ENCODE data around the gene KRTAP11-1.

The KRTAP11-1 gene

GRCh38 chr21:30900881-30901280 lies 19.5 kb upstream of the KRTAP11-1 start:
- Histone ChIP-seq H4K8ac (ENCODE audit: low read length) (no peak overlapping the region), H3K4me2 (ENCODE audit: low read length, poor library complexity, severe bottlenecking) (no peak overlapping the region), H3K9ac (ENCODE audit: low read length) (no peak overlapping the region), H2BK15ac (ENCODE audit: low read depth, poor library complexity, severe bottlenecking) (no peak overlapping the region), H2BK120ac (ENCODE audit: low read depth, low read length) (no peak overlapping the region), H3K79me1 (replicated peaks; ENCODE audit: low read length, poor library complexity, severe bottlenecking) (no peaks in the 10 kb centered on the region), H3K36me3 (ENCODE audit: control insufficient read depth in 1 of 2, insufficient read depth in 2 of 2, low read depth in 1 of 2, low read length in 2 of 2) (no peaks in the 10 kb centered on the region), H2AFZ (ENCODE audit: low read depth, low read length) (no peak overlapping the region), H3K18ac (ENCODE audit: low read depth in 1 of 2, low read length in 2 of 2) (no peak overlapping the region), H2AK5ac (ENCODE audit: low read length, severe bottlenecking) (no peak overlapping the region), H3K4ac (ENCODE audit: low read depth in 1 of 2, low read length in 2 of 2) (no peak overlapping the region), H3K27me3 (ENCODE audit: control insufficient read depth in 1 of 2, insufficient read depth in 1 of 2, low read length in 2 of 2) (no peaks in the 10 kb centered on the region), H3K4me3 (ENCODE audit: insufficient read depth in 1 of 2, low read depth in 1 of 2, low read length in 2 of 2) (no peak overlapping the region), H2BK5ac (ENCODE audit: low read depth, low read length, poor library complexity, severe bottlenecking) (no peak overlapping the region), H4K91ac (ENCODE audit: low read length) (no peak overlapping the region), H3K14ac (ENCODE audit: low read length in 2 of 2) (no peak overlapping the region), H3K9me3 (ENCODE audit: control insufficient read depth, low read length) (no peaks in the 10 kb centered on the region), H3K23ac (ENCODE audit: low read length in 2 of 2) (no peak overlapping the region), H3K4me1 (ENCODE audit: control insufficient read depth, insufficient read depth, low read depth, low read length) (no peaks in the 10 kb centered on the region), H3K27ac (ENCODE audit: low read length, poor library complexity, severe bottlenecking) (no peak overlapping the region), H2BK12ac (ENCODE audit: low read length in 2 of 2) (no peak overlapping the region)
- DNase-seq, result no peak
- WGBS, result 26% methylated on average over 2 of the region's 4 CpGs

GRCh38 chr21:30882866-30883597 lies 1.7 kb upstream of the KRTAP11-1 start:
- no peak overlapping the region for H2AFZ ChIP-seq (ENCODE audit: low read depth, low read length)
- H2BK5ac ChIP-seq (ENCODE audit: low read depth, low read length, poor library complexity, severe bottlenecking), result no peak overlapping the region
- H3K36me3 ChIP-seq (ENCODE audit: control insufficient read depth in 1 of 2, insufficient read depth in 2 of 2, low read depth in 1 of 2, low read length in 2 of 2), result no peaks in the 10 kb centered on the region
- DNase-seq, result no peak
- H4K91ac ChIP-seq (ENCODE audit: low read length), result no peak overlapping the region
- no peak overlapping the region for H3K27ac ChIP-seq (ENCODE audit: low read length, poor library complexity, severe bottlenecking)
- no peak overlapping the region for H3K4me2 ChIP-seq (ENCODE audit: low read length, poor library complexity, severe bottlenecking)
- H3K4ac ChIP-seq (ENCODE audit: low read depth in 1 of 2, low read length in 2 of 2), result no peak overlapping the region
- H3K4me1 ChIP-seq (ENCODE audit: control insufficient read depth, insufficient read depth, low read depth, low read length), result no peaks in the 10 kb centered on the region
- no peak overlapping the region for H3K4me3 ChIP-seq (ENCODE audit: insufficient read depth in 1 of 2, low read depth in 1 of 2, low read length in 2 of 2)
- H4K8ac ChIP-seq (ENCODE audit: low read length), result no peak overlapping the region
- no peaks in the 10 kb centered on the region for H3K9me3 ChIP-seq (ENCODE audit: control insufficient read depth, low read length)
- no peaks in the 10 kb centered on the region for H3K79me1 ChIP-seq (replicated peaks; ENCODE audit: low read length, poor library complexity, severe bottlenecking)
- no peak overlapping the region for H3K14ac ChIP-seq (ENCODE audit: low read length in 2 of 2)
- no peak overlapping the region for H3K23ac ChIP-seq (ENCODE audit: low read length in 2 of 2)
- H2BK15ac ChIP-seq (ENCODE audit: low read depth, poor library complexity, severe bottlenecking), result no peak overlapping the region
- no peak overlapping the region for H2AK5ac ChIP-seq (ENCODE audit: low read length, severe bottlenecking)
- H3K18ac ChIP-seq (ENCODE audit: low read depth in 1 of 2, low read length in 2 of 2), result no peak overlapping the region
- H2BK12ac ChIP-seq (ENCODE audit: low read length in 2 of 2), result no peak overlapping the region
- 92% methylated on average over 5 of the region's 8 CpGs for WGBS
- H2BK120ac ChIP-seq (ENCODE audit: low read depth, low read length), result no peak overlapping the region
- H3K27me3 ChIP-seq (ENCODE audit: control insufficient read depth in 1 of 2, insufficient read depth in 1 of 2, low read length in 2 of 2), result no peaks in the 10 kb centered on the region
- H3K9ac ChIP-seq (ENCODE audit: low read length), result no peak overlapping the region

GRCh38 chr21:30880914-30881313 lies 466 bp downstream of the KRTAP11-1 start:
- no peaks in the 10 kb centered on the region for H3K4me1 ChIP-seq (ENCODE audit: control insufficient read depth, insufficient read depth, low read depth, low read length)
- WGBS, result 78% methylated on average over 12 of the region's 12 CpGs
- H3K9ac ChIP-seq (ENCODE audit: low read length), result no peak overlapping the region
- H3K79me1 ChIP-seq (replicated peaks; ENCODE audit: low read length, poor library complexity, severe bottlenecking), result no peaks in the 10 kb centered on the region
- no peak overlapping the region for H4K8ac ChIP-seq (ENCODE audit: low read length)
- no peak overlapping the region for H3K4me2 ChIP-seq (ENCODE audit: low read length, poor library complexity, severe bottlenecking)
- no peak overlapping the region for H4K91ac ChIP-seq (ENCODE audit: low read length)
- no peaks in the 10 kb centered on the region for H3K9me3 ChIP-seq (ENCODE audit: control insufficient read depth, low read length)
- no peak overlapping the region for H2BK15ac ChIP-seq (ENCODE audit: low read depth, poor library complexity, severe bottlenecking)
- H3K14ac ChIP-seq (ENCODE audit: low read length in 2 of 2), result no peak overlapping the region
- H2AFZ ChIP-seq (ENCODE audit: low read depth, low read length), result no peak overlapping the region
- DNase-seq, result no peak
- no peak overlapping the region for H3K4ac ChIP-seq (ENCODE audit: low read depth in 1 of 2, low read length in 2 of 2)
- no peak overlapping the region for H2BK12ac ChIP-seq (ENCODE audit: low read length in 2 of 2)
- no peak overlapping the region for H3K4me3 ChIP-seq (ENCODE audit: insufficient read depth in 1 of 2, low read depth in 1 of 2, low read length in 2 of 2)
- no peak overlapping the region for H2AK5ac ChIP-seq (ENCODE audit: low read length, severe bottlenecking)
- H2BK5ac ChIP-seq (ENCODE audit: low read depth, low read length, poor library complexity, severe bottlenecking), result no peak overlapping the region
- H3K27me3 ChIP-seq (ENCODE audit: control insufficient read depth in 1 of 2, insufficient read depth in 1 of 2, low read length in 2 of 2), result no peaks in the 10 kb centered on the region
- H2BK120ac ChIP-seq (ENCODE audit: low read depth, low read length), result no peak overlapping the region
- no peak overlapping the region for H3K27ac ChIP-seq (ENCODE audit: low read length, poor library complexity, severe bottlenecking)
- H3K18ac ChIP-seq (ENCODE audit: low read depth in 1 of 2, low read length in 2 of 2), result no peak overlapping the region
- H3K36me3 ChIP-seq (ENCODE audit: control insufficient read depth in 1 of 2, insufficient read depth in 2 of 2, low read depth in 1 of 2, low read length in 2 of 2), result no peaks in the 10 kb centered on the region
- no peak overlapping the region for H3K23ac ChIP-seq (ENCODE audit: low read length in 2 of 2)

DNA sequence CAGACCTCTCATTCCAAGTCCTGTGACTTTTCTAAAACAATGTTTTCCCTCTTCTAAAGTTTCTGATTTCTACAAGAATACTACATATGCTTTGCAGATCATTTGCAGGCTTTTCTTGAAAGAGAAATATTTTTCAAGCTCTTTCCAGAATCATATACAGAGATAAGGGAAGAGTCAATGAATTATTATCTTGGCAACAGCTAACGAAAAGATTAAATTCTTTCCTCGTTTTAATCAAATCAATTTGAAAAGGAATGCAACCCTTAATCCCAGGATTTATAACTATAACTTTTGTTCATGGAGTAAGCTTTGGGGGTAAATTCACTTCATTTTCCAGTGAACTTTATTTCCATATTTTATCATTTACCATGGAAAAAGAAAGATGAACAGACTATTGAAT lies 6.9 kb downstream of the KRTAP11-1 start:
- no peak overlapping the region for H3K4ac ChIP-seq (ENCODE audit: low read depth in 1 of 2, low read length in 2 of 2)
- H4K91ac ChIP-seq (ENCODE audit: low read length), result no peak overlapping the region
- no peak overlapping the region for H2AFZ ChIP-seq (ENCODE audit: low read depth, low read length)
- H2BK120ac ChIP-seq (ENCODE audit: low read depth, low read length), result no peak overlapping the region
- H3K9me3 ChIP-seq (ENCODE audit: control insufficient read depth, low read length), result no peaks in the 10 kb centered on the region
- no peak overlapping the region for H3K18ac ChIP-seq (ENCODE audit: low read depth in 1 of 2, low read length in 2 of 2)
- H3K4me1 ChIP-seq (ENCODE audit: control insufficient read depth, insufficient read depth, low read depth, low read length), result no peaks in the 10 kb centered on the region
- H3K79me1 ChIP-seq (replicated peaks; ENCODE audit: low read length, poor library complexity, severe bottlenecking), result no peaks in the 10 kb centered on the region
- no peak overlapping the region for H3K9ac ChIP-seq (ENCODE audit: low read length)
- no peaks in the 10 kb centered on the region for H3K27me3 ChIP-seq (ENCODE audit: control insufficient read depth in 1 of 2, insufficient read depth in 1 of 2, low read length in 2 of 2)
- no peak overlapping the region for H2AK5ac ChIP-seq (ENCODE audit: low read length, severe bottlenecking)
- H3K27ac ChIP-seq (ENCODE audit: low read length, poor library complexity, severe bottlenecking), result no peak overlapping the region
- H3K14ac ChIP-seq (ENCODE audit: low read length in 2 of 2), result no peak overlapping the region
- no CpG with 5 or more reads among the region's 2 CpGs for WGBS
- no peak overlapping the region for H3K23ac ChIP-seq (ENCODE audit: low read length in 2 of 2)
- no peak overlapping the region for H3K4me2 ChIP-seq (ENCODE audit: low read length, poor library complexity, severe bottlenecking)
- H3K36me3 ChIP-seq (ENCODE audit: control insufficient read depth in 1 of 2, insufficient read depth in 2 of 2, low read depth in 1 of 2, low read length in 2 of 2), result no peaks in the 10 kb centered on the region
- no peak overlapping the region for H4K8ac ChIP-seq (ENCODE audit: low read length)
- H2BK5ac ChIP-seq (ENCODE audit: low read depth, low read length, poor library complexity, severe bottlenecking), result no peak overlapping the region
- no peak overlapping the region for H2BK15ac ChIP-seq (ENCODE audit: low read depth, poor library complexity, severe bottlenecking)
- no peak overlapping the region for H2BK12ac ChIP-seq (ENCODE audit: low read length in 2 of 2)
- no peak for DNase-seq
- no peak overlapping the region for H3K4me3 ChIP-seq (ENCODE audit: insufficient read depth in 1 of 2, low read depth in 1 of 2, low read length in 2 of 2)

All from mesenchymal stem cell (in vitro differentiated cells and primary cell).